Measurements from ENCODE around the gene VPS8. TPM values are rescaled to one million over a fixed set of nuclear protein-coding genes. Genes with fewer than 3 reads are reported as not detected.

Gene VPS8
- total RNA-seq, 1 experiment from 2014 or later = 37.6 TPM

DNA sequence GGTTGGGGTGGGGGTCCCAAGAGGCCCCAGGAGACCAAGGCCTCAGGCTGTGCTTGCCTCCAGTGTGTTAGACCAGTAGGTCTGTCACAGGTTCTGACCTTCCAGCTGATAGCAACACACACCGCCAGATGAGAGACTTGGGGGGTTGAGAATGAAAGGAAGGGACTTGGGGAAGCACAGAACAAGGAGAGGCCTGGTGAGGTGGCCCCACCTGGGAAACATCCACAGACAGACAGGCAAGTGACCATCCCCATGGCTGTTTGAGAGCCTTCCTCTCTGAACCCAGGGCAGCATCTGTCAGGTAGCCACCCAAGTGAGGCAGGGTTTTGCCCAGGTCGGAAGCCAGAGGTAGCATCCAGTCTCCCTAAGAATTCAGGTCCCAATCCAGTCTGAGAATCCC, 35.0 kb upstream of the VPS8 start:
- Histone ChIP-seq H3K4me2 (ENCODE audit: low read length) (no peak overlapping the region), H3K4me3 (replicated peaks in 1 of 2; ENCODE audit: low read depth in 1 of 2, low read length in 2 of 2) (no peak overlapping the region), H3K79me2 (ENCODE audit: insufficient read depth, low read length) (no peaks in the 10 kb centered on the region), H3K27me3 (ENCODE audit: insufficient read depth, low read length) (0 out of 2 replicates have a peak, but pooled peaks cover 6% of the 10 kb centered on the region), H3K9me2 (ENCODE audit: insufficient read depth) (no peaks in the 10 kb centered on the region), H4K20me1 (ENCODE audit: insufficient read depth) (no peaks in the 10 kb centered on the region), H2AFZ (ENCODE audit: low read depth, low read length, poor library complexity, severe bottlenecking) (no peak overlapping the region), H3K27ac (ENCODE audit: low read depth, low read length) (no peak overlapping the region), H3K4me1 (ENCODE audit: control insufficient read depth in 1 of 2, insufficient read depth in 2 of 2, low read length in 2 of 2) (peaks cover 0 to 5% of the 10 kb centered on the region in 2 experiments; a peak in 1 of 4 replicates), H3K36me3 (ENCODE audit: control insufficient read depth in 1 of 2, insufficient read depth in 2 of 2, low read length in 2 of 2) (no peaks in the 10 kb centered on the region), H3K9me3 (ENCODE audit: control insufficient read depth in 1 of 2, insufficient read depth in 1 of 2, low read depth in 1 of 2, low read length in 2 of 2) (no peaks in the 10 kb centered on the region), H3K9ac (ENCODE audit: low read length) (no peak overlapping the region)
- ChIA-PET POLR2A (no interaction called here), CTCF (interaction anchor here (1.2 to 1.5 kb wide), 3 partner anchors 28 to 405 kb away, joined by 3 to 5 read pairs (median 4); no protein-coding TSS in a partner anchor), RAD21 (ENCODE audit: low non-redundant PET in 1 of 2, low total read pairs in 2 of 2, uncharacterized antibody in 2 of 2, unreplicated experiment in 2 of 2) (no interaction called here)
- ATAC-seq (no peak), DNase-seq (ENCODE audit: low read depth, low spot score) (no peak)
- TF ChIP-seq YY1 (IDR thresholded peaks at IDR 0.05; ENCODE audit: extremely low read depth, insufficient replicate concordance, low read depth, low read length) = no peak
- TF ChIP-seq CEBPB (IDR thresholded peaks at IDR 0.05; ENCODE audit: low read depth) = no peak
- TF ChIP-seq POLR2A (IDR thresholded peaks at IDR 0.05; ENCODE audit: borderline replicate concordance, extremely low read depth, insufficient read depth, insufficient read length) = no peak
- TF ChIP-seq ELF1 (IDR thresholded peaks at IDR 0.05; ENCODE audit: borderline replicate concordance, low read depth) = no peak
- no peak for TF ChIP-seq SP1 (IDR thresholded peaks at IDR 0.05; ENCODE audit: low read depth)
- TF ChIP-seq EZH2phosphoT487 (IDR thresholded peaks at IDR 0.05; ENCODE audit: borderline replicate concordance) = no peak
- TF ChIP-seq SIN3A (IDR thresholded peaks at IDR 0.05; ENCODE audit: low read depth) = no peak
- no peak for TF ChIP-seq SRF (IDR thresholded peaks at IDR 0.05; ENCODE audit: low read depth)
- TF ChIP-seq EGR1 (IDR thresholded peaks at IDR 0.05; ENCODE audit: low read depth) = no peak
- TF ChIP-seq RAD21 (IDR thresholded peaks at IDR 0.05; ENCODE audit: low read depth) = no peak
- TF ChIP-seq REST (IDR thresholded peaks at IDR 0.05; ENCODE audit: low read depth) = no peak
- TF ChIP-seq JUND (IDR thresholded peaks at IDR 0.05) = no peak
- no TSS peak for BruUV-seq (replicated peaks)
- intact Hi-C loops (cut with micrococcal nuclease) = loop anchor here (1.0 to 10.0 kb wide), 3 partner anchors 29 to 402 kb away; partner anchors contain the start of genes EPHB3 and THPO

All from HCT116 (cell line).